Endometrium (tissue), 2 donors: ENCODE data around the gene TNFRSF6B.
"Not testable (repeated sequence)": the region's sequence is repeated elsewhere in the genome, so short reads cannot be mapped to it uniquely, and the experiment has no call there.

Source experiments
- FAIRE-seq: peaks from 2 replicates; lab custom pipeline; 2012; peaks lifted over from hg19 to GRCh38; lab: Jason Lieb, UNC
- donor health status: control.
- donor health status: control.

The TNFRSF6B gene

GRCh38 chr20:63662813-63663189 is 33.7 kb upstream of the TNFRSF6B start:
- FAIRE-seq: no peak

GRCh38 chr20:63663332-63664066 is 33.0 kb upstream of the TNFRSF6B start:
- FAIRE-seq: no peak

GRCh38 chr20:63664143-63664851 is 32.2 kb upstream of the TNFRSF6B start:
- FAIRE-seq: no peak

- no peak for FAIRE-seq
Observed at GRCh38 chr20:63664861-63665594, 31.4 kb upstream of the TNFRSF6B start.

DNA sequence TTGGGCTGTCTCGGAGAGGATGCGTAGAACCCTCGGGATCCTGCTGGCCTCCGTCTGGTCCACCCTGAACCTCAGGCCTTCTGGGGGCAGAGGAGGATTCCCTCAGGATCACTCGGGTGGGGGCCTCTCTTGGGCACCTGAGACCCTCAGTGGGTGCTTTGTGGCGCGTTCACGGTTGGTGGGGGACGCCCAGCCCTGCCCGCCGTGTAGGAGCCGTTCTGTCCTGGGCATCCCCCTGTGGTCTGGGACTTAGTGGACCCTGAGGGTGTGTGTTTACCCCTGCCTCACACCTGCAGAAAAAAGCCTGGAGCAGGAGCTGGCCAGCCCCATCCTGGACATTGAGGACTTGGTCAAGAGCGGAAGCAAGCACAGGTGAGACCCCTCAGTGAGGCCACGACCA is 30.7 kb upstream of the TNFRSF6B start:
- FAIRE-seq: no peak

DNA sequence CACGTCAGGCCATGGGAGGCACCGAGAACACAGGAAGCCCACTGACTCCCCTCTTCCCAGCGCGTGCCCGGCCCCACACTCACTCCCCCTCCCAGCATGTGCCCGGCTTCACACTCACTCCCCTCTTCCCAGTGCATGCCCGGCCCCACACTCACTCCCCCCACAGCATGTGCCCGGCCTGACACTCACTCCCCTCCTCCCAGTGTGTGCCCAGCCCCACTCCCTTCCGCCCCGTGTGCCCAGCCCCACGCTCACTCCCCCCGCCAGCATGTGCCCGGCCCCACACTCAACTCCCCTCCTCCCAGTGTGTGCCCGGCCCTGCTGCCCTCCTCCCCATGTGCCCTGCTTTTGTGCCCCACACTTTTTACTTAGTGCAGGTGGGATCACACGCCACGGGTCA is 28.6 kb upstream of the TNFRSF6B start:
- FAIRE-seq: no peak

- no peak for FAIRE-seq
Observed at GRCh38 chr20:63668351-63668750, 28.1 kb upstream of the TNFRSF6B start.

DNA sequence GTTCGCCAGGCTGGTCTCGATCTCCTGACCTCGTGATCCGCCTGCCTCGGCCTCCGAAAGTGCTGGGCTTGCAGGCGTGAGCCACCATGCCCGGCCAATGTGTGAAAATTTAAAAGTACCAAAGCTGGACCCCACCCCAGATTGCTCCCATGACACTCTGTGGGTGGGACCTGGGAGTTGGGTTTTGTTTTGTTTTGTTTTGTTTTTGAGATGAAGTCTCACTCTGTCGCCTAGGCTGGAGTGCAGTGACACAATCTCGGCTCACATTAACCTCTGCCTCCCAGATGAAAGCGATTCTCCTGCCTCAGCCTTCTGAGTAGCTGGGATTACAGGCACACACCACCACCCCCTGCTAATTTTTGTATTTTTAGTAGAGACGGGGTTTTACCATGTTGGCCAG is 24.8 kb upstream of the TNFRSF6B start:
- FAIRE-seq: not testable (repeated sequence)

- FAIRE-seq: no peak
Observed at GRCh38 chr20:63672666-63673065, 23.8 kb upstream of the TNFRSF6B start.

- FAIRE-seq: no peak
Observed at GRCh38 chr20:63673951-63674350, 22.5 kb upstream of the TNFRSF6B start.

DNA sequence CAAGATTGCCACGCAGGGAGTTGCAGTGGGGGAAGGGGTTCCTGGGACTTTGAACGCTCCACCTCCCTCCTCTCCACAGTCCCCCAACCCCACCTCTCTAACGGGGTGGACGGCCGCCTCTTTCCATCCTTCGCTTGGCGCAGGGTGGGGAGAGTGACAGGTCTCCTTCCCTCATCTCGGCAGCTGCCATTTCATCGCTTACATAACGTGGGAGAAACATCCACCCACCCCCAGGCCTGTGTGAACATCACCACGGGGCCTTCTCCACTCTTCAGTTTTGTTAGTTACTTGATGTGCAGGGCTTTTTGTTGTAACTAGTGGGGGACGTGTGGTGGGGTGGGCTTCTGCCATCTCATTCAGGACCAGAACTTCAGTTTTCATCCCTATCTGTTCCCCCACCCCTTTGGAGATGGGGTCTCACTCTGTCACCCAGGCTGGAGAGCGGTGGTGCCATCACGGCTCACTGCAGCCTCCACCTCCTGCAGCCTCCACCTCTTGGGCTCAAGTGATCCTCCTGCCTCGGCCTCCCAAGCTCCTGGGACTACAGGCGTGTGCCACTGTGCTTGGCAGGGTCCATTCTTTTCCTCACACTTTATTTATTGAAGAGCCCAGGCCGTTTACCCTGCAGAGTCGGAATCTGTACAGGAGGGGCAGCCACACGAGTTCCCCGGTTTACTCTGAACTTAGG is 20.6 kb upstream of the TNFRSF6B start:
- FAIRE-seq: no peak

GRCh38 chr20:63678071-63678470 is 18.4 kb upstream of the TNFRSF6B start:
- FAIRE-seq: no peak

- FAIRE-seq: no peak
Observed at GRCh38 chr20:63678667-63679465, 17.6 kb upstream of the TNFRSF6B start.

DNA sequence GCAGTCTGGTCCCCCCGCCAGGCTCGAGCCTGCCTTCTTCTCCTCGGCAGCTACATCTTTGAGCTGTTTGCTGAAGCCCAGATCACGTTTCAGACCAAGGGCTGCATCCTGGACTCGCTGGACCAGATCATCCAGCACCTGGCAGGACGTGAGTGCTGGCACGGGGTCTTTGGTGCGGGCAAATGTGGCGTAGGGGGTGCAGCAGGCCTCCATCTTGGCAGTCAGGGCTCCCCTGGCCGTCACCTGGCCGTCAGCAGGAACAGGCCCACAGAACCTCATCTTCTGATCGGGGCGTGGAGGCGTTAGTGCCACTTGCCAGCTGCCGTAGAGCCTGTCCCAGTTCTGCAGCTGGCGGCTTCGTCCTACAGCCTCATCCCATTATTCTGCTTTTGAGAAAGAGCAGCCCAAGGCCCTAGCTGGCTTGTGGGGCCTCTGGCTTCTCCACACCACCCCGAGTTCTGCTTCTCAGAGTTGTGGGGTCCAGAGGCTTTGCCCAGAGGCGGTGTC is 16.6 kb upstream of the TNFRSF6B start:
- no peak for FAIRE-seq

- no peak for FAIRE-seq
Observed at GRCh38 chr20:63680427-63680826, 16.0 kb upstream of the TNFRSF6B start.

DNA sequence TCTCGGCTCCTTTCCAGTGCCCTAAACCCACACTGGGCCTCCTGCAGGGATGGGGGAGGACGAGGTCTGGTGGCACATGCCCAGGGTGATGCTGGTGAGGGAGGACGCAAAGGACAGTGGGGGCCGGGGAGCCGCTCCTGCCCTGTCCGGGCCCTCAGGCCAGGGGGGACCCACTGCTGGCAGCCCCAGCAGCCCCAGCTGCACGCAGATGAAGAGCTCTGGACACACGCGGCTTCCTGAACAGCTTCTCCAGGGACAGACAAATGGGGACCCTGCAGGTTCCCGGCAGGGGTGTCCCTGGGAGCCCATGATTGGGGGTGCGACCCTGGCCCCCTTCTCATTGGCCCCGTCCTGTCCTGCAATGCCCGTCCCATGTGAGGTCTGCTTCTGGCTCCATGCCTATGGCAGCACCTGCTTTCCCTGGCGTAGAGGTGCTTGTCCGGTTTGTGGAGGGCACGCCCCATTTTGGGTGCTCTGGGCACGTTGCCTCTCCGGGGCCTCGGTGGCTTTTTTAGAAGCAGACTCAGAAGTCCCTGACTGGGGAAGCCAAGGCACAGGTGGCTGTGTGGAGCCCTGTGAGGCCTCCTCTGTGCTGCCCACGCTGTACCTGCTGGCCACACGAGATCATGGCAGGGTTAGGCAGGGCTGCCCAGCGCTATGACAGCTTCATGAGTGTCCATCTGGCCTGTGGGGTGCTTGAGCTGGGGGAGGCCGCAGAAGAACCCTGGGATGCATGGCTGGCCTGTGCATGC is 15.4 kb upstream of the TNFRSF6B start:
- no peak for FAIRE-seq

DNA sequence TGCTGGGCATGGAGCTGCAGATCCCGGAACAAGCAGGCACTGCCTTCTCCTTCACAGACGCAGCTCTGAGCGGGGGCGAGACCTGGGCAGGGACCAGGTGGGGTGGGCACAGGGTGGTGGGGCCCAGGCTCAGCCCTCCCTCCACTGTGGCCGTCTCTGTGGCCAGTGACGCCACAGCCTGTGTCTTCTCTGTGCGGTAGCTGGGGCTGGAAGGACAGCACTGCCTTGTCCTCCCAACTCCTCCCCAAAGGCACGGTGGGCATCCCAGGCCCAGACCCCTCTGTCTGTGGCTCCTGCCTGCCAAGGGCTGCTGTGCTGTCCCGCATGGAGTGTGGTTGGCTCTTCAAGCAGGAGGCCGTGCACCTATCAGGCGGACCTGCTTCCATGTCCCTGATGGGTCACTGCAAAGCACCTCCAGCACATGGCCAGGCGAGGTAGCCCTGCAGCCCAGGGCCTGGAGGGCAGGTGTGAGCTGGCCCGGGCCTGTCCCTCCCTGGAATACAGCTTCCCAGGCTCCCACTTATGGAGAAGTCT is 14.8 kb upstream of the TNFRSF6B start:
- FAIRE-seq: no peak

- no peak for FAIRE-seq
Observed at GRCh38 chr20:63682384-63683139, 13.9 kb upstream of the TNFRSF6B start.

- FAIRE-seq: no peak
Observed at GRCh38 chr20:63685269-63686026, 11.0 kb upstream of the TNFRSF6B start.
